ENCODE results near the gene S100Z.
"Not testable (repeated sequence)": the region's sequence is repeated elsewhere in the genome, so short reads cannot be mapped to it uniquely, and the experiment has no call there.

Gene S100Z

DNA sequence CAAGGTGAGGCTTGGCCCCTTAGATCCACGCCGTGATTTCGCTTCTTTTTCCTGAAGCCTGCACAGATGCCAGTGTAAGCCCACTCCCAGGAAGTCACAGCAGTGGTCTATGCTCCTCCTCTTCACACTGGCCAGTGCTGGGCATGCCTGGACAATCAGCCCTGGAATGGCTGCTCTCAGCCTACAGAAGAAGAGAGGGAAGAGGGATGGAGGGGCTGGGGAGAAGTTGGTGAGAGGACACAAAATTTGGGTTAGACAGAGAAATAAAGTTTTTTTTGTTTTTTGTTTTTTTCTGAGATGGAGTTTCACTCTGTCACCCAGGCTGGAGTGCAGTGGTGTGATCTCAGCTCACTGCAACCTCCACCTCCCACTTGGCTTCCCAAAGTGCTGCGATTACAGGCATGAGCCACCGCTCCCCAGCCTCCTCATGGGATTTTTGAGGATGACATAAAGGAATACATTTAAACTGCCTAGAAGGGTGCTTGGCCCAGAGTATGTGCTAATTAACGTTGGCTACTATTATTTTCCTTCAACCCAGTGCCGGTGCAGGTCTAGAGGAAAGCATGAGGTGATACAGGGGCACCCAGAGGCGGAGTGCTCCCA is 830 bp downstream of the S100Z start:
- DNase-seq (ENCODE audit: low read depth in 2 of 2) = peak in 1 of 2 donors; percentile 20
- H3K4me3 ChIP-seq (replicated peaks in 1 of 2; ENCODE audit: low read depth in 2 of 2, low read length in 2 of 2) = no peak overlapping the region
- TF ChIP-seq, protein P1, sequence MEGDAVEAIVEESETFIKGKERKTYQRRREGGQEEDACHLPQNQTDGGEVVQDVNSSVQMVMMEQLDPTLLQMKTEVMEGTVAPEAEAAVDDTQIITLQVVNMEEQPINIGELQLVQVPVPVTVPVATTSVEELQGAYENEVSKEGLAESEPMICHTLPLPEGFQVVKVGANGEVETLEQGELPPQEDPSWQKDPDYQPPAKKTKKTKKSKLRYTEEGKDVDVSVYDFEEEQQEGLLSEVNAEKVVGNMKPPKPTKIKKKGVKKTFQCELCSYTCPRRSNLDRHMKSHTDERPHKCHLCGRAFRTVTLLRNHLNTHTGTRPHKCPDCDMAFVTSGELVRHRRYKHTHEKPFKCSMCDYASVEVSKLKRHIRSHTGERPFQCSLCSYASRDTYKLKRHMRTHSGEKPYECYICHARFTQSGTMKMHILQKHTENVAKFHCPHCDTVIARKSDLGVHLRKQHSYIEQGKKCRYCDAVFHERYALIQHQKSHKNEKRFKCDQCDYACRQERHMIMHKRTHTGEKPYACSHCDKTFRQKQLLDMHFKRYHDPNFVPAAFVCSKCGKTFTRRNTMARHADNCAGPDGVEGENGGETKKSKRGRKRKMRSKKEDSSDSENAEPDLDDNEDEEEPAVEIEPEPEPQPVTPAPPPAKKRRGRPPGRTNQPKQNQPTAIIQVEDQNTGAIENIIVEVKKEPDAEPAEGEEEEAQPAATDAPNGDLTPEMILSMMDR (IDR thresholded peaks at IDR 0.05; ENCODE audit: low read depth, low read length) = no peak

DNA sequence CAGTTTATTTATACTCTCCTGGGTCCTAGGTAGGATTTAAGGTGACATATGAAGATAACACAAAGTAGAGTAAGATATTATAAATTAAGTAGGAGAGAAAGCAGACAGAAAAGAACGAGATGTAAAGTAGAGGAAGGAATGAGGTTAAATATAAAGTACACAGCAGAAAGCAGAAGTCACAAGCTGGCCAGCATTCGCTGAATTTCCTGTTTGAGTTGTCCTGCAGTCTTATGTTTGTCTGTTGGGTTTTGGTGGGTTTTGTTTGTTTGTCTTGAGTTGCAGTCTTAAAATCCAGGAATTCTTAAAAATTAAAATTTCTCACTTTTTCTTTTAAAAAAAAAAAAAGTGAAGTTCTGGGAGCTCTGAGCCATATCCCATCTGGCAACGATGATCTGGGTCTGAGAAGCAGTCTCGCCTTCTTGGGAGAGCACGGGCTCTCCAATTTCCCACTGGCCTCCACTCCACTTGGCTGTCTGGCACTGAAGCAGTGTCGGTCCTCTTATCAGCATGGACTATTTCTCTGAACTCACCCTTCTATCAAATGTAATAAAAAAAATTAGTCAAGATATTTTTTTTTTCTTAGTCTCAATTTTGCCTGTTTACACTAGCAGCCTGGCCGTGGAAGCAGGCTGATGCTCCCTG is 2.0 kb downstream of the S100Z start:
- peak in 1 of 2 donors; percentile 38 for DNase-seq (ENCODE audit: low read depth in 2 of 2)
- no peak overlapping the region for H3K4me3 ChIP-seq (replicated peaks in 1 of 2; ENCODE audit: low read depth in 2 of 2, low read length in 2 of 2)
- TF ChIP-seq, protein P1 (IDR thresholded peaks at IDR 0.05; ENCODE audit: low read depth, low read length) = no peak

DNA sequence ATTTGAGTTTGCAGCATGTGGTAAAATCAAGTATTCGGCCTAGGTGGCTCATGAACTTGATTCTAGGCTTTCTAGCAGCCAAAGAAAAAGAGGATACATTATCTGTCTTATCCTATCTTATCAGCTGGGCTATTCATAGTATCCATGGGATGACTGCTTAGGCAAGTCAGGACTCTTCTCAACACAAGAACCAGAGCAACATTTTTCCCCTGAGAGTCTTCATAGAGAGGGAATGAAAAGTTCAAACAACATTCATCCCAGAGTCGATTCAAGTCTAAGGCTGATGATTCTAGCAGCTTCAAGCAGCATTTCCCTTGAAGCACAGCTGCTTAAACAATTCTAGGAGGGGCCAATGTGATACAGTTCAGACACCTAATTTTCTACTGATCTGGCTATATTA is 3.0 kb downstream of the S100Z start:
- no peak overlapping the region for H3K4me3 ChIP-seq (replicated peaks in 1 of 2; ENCODE audit: low read depth in 2 of 2, low read length in 2 of 2)
- TF ChIP-seq, protein P1 (IDR thresholded peaks at IDR 0.05; ENCODE audit: low read depth, low read length) = no peak
- DNase-seq (ENCODE audit: low read depth in 2 of 2) = no peak

DNA sequence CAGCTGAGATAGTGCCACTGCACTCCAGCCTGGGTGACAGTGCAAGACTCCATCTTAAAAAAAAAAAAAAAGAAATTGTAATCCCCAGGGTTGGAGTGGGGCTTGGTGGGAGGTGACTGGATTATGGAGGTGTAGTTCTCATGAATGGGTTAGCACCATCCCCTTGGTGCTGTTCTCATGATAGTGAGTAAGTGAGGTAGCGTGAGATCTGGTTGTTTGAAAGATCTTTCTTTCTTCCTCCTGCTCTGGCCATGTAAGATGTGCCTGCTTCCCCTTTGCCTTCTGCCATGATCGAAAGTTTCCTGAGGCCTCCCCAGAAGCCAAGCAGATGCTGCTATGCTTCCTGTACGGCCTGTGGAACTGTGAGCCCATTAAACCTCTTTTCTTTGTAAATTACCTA is 3.9 kb downstream of the S100Z start:
- DNase-seq (ENCODE audit: low read depth in 2 of 2); H3K4me3 ChIP-seq (replicated peaks in 1 of 2; ENCODE audit: low read depth in 2 of 2, low read length in 2 of 2): not testable (repeated sequence)

DNA sequence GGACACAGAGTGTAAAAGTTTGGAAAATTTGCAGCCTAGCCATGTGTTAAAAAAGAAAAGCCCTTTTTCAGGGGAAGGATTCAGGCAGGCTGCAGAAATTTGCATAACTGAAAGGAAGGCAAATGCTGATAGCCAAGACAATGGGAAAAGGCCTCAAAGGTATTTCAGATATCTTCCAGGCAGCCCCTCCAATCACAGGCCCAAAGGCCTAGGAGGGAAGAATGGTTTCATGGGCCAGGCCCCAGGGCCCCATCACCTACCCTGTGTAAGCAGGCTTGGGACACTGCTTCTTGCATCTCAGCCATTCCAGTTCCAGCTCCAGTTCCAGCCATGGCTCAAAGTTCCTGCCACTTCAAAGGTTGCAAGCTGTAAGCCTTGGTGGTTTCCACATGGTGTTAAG is 4.8 kb downstream of the S100Z start:
- TF ChIP-seq, protein P1 (IDR thresholded peaks at IDR 0.05; ENCODE audit: low read depth, low read length) = no peak
- no peak overlapping the region for H3K4me3 ChIP-seq (replicated peaks in 1 of 2; ENCODE audit: low read depth in 2 of 2, low read length in 2 of 2)
- no peak for DNase-seq (ENCODE audit: low read depth in 2 of 2)

DNA sequence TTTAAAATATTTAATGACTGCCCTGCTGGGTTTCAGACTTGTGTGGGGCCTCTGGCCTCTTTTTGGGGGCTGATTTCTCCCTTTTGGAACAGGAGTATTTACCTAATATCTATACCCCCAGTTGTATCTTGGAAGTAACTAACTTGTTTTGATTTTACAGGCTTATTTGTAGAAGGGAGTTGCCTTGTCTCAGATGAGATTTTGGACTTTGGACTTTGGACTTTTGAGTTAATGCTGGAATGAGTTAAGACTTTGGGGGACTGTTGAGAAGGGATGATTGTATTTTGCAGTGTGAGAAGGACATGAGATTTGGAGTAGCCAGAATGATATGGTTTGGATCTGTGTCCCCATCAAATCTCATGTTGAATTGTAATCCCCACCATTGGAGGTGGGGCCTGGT is 5.7 kb downstream of the S100Z start:
- not testable (repeated sequence) for DNase-seq (ENCODE audit: low read depth in 2 of 2); H3K4me3 ChIP-seq (replicated peaks in 1 of 2; ENCODE audit: low read depth in 2 of 2, low read length in 2 of 2)

DNA sequence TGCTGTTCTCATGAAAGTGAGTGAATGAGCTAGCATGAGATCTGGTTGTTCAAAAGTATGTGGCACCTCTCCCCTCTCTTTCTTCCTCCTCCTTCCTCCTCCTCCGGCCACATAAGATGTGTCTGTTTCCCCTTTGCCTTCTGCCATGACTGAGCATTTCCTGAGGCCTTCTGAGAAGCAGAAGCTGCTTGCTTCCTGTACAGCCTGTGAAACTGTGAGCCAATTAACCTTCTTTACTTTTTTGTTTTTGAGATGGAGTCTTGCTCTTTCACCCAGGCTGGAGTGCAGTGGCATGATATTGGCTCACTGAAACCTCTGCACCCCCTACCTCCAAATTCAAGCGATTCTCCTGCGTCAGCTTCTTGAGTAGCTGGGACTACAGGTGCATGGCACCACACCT is 6.1 kb downstream of the S100Z start:
- TF ChIP-seq, protein P1 (IDR thresholded peaks at IDR 0.05; ENCODE audit: low read depth, low read length) = no peak
- DNase-seq (ENCODE audit: low read depth in 2 of 2) = no peak
- H3K4me3 ChIP-seq (replicated peaks in 1 of 2; ENCODE audit: low read depth in 2 of 2, low read length in 2 of 2) = no peak overlapping the region

DNA sequence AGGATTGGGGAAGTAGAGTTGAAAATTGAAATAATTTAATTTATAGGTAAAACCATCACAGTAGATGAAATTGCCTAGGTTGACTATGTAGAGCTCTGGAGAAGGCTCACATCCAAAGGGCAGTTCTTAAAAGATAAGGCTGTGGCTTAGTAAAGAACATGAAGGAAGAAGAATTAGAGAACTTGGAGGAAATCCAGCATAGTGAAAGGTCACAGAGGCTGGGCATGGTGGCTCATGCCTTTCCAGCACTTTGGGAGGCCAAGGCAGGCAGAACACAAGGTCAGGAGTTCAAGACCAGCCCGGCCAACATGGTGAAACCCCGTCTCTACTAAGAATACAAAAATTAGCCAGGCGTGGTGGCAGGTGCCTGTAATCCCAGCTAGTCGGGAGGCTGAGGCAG is 7.0 kb downstream of the S100Z start:
- H3K4me3 ChIP-seq (replicated peaks in 1 of 2; ENCODE audit: low read depth in 2 of 2, low read length in 2 of 2) = not testable (repeated sequence)
- DNase-seq (ENCODE audit: low read depth in 2 of 2) = peak in 1 of 2 donors; percentile 39

All from cardiac fibroblast (primary cell).